GM18951 (cell line): Measurements from ENCODE around the gene EDAR.

Experiments
- POLR2A ChIP-seq: IDR thresholded peaks from 4 replicates; pipeline ENCODE4 v1.6.1; 2011; ENCODE audit warnings: mild to moderate bottlenecking; ENCODE audit not compliant: insufficient read length, insufficient read depth; ENCODE audit errors: extremely low read depth
- in situ Hi-C: fragments of 300-500 bp; cut with MboI; formaldehyde crosslinking; loops from one replicate; pipeline ENCODE4 v1.12.0; 2022; ENCODE audit warnings: low sequenced_read_pairs, mixed read lengths, inconsistent platforms; ENCODE audit not compliant: unreplicated experiment

EDAR gene

GRCh38 chr2:108877506-108877905, 111.5 kb downstream of the EDAR start:
- TF ChIP-seq POLR2A = no peak
- in situ Hi-C loops = no loop called here

GRCh38 chr2:108870069-108870644, 118.9 kb downstream of the EDAR start:
- no peak for TF ChIP-seq POLR2A
- in situ Hi-C loops = no loop called here

- in situ Hi-C loops = no loop called here
- TF ChIP-seq POLR2A = no peak
These were observed 119.5 kb downstream of the EDAR start for GRCh38 chr2:108869542-108869941.

GRCh38 chr2:108868911-108869310, 120.1 kb downstream of the EDAR start:
- no peak for TF ChIP-seq POLR2A
- in situ Hi-C loops = no loop called here

GRCh38 chr2:108866041-108866440, 123.0 kb downstream of the EDAR start:
- in situ Hi-C loops = no loop called here
- TF ChIP-seq POLR2A = no peak

GRCh38 chr2:108858894-108859293, 130.1 kb downstream of the EDAR start:
- TF ChIP-seq POLR2A = no peak
- in situ Hi-C loops = no loop called here

GRCh38 chr2:108855194-108855593, 133.8 kb downstream of the EDAR start:
- in situ Hi-C loops = no loop called here
- TF ChIP-seq POLR2A = no peak

- in situ Hi-C loops = no loop called here
- TF ChIP-seq POLR2A = no peak
These were observed 134.5 kb downstream of the EDAR start for GRCh38 chr2:108854484-108854883.

- in situ Hi-C loops = no loop called here
- TF ChIP-seq POLR2A = no peak
These were observed 135.6 kb downstream of the EDAR start for GRCh38 chr2:108853421-108853820.

- no peak for TF ChIP-seq POLR2A
- in situ Hi-C loops = no loop called here
These were observed 136.6 kb downstream of the EDAR start for GRCh38 chr2:108852375-108852774.

- in situ Hi-C loops = no loop called here
- TF ChIP-seq POLR2A = no peak
These were observed 142.0 kb downstream of the EDAR start for GRCh38 chr2:108847000-108847399.

GRCh38 chr2:108845923-108846322, 143.1 kb downstream of the EDAR start:
- in situ Hi-C loops = no loop called here
- TF ChIP-seq POLR2A = no peak
